ENCODE results near the gene ZMYND8.

DNA sequence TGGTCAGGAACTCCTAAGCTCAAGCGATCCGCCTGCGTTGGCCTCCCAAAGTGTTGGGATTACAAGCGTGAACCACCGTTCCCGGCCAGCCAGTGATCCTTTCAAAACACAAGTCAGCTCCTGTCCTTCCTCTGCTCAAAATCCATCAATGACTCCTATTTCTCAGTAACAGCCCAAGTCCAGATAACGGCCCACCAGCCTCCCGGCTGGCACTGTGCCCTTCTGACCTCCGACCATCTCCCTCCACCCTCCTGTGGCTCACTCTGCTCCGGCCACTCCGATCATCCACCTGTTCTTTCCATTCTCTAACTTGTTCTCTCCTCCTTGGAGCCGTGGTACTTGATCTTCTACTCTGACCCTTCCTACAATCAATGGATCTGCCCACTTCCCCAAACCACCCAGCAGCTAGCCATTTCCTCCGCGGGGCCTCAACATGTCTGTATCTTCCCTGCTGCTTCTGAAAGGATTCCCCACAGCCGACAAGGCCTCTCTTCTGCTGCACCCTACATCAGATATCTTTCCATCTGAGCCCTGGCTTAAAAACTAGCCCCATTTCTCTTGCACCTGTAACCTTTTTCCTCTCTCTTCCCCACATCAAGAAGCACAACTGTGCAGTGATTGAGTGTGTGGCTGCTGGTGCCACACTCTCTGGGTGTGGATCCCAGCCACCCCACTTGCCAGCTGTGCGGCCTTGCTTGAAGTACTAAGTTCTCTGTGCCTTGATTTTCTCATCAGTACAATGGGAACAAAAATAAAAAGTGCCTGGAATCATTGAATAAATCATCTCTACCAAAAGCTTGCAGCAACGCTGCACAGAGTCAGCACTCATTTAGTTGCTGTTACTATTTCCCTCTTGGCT, 6.1 kb upstream of the ZMYND8 start:
- TF ChIP-seq CTCF (IDR thresholded peaks at IDR 0.05) (no peak), POLR2A (IDR thresholded peaks at IDR 0.05) (no peak)

Data from thyroid gland (tissue), 4 donors.